Activated T-cell treated with anti-CD3 and anti-CD28 coated beads, Interleukin-2, amount 50 U/mL, for 1 hour (primary cell): ENCODE results near the gene GGN.
"Not testable (repeated sequence)": the region's sequence is repeated elsewhere in the genome, so short reads cannot be mapped to it uniquely, and the experiment has no call there.

ENCODE experiments used
- DNase-seq: peaks from one replicate; pipeline ENCODE4 v3.0.0-alpha.2; 2020

Gene GGN

DNA sequence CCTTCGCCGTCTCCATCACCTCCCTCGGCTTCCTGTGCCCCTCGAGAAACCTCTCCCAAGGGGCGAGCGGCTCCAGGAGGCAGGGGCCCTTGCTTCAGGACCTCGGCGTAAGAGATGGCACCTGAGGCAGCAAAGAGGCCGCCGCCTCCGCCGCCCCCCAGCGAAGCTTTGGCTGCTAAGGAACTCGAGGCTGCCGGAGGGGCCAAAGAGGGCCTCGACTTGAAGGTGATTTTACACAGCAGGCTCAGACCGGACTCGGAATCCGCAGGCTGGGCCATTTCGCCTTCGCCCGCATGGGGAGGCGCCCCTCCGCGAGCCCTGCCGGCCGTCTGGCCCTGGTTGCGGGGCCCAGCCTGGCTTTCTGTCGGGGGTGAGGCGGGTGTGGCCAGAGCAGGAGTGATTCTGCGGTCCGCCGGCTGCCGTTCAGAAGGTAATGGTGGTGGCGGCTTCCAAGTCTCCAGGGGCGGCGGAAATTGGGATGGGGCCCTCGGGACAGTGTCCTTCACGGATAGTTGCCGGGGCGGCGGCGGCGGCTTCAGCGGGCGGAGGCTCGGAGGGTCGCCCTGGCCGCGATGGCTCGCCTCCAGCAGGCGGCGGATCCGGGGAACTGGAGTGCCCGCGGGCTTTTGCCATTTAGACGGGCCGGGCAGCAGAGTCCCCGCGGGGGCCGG, 1.4 kb downstream of the GGN start:
- no peak for DNase-seq

DNA sequence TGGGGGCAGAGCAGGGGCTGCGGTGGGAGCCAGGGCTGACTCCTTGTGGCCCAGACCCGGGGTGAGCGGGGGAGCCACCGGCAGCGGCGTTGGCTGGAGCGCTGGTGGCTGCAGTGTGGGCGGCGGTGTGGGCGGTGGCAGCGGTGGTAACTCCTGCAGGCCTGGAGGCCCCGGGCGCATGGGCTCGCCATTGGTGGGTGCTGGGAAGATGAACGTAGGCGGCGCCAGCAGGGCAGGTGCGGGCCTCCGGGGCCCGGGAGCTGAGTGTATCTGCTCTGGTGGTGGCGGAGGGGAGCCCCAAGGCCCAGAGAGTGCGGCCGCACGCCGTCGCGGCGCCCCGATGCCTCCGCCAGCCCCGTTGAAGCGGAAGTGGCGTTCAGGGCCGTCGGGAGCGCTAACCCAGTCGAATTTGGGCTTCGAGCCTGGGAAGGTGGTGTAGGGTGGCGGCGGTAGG, 2.0 kb downstream of the GGN start:
- no peak for DNase-seq

GRCh38 chr19:38385057-38385803, 2.6 kb downstream of the GGN start:
- DNase-seq = no peak

DNA sequence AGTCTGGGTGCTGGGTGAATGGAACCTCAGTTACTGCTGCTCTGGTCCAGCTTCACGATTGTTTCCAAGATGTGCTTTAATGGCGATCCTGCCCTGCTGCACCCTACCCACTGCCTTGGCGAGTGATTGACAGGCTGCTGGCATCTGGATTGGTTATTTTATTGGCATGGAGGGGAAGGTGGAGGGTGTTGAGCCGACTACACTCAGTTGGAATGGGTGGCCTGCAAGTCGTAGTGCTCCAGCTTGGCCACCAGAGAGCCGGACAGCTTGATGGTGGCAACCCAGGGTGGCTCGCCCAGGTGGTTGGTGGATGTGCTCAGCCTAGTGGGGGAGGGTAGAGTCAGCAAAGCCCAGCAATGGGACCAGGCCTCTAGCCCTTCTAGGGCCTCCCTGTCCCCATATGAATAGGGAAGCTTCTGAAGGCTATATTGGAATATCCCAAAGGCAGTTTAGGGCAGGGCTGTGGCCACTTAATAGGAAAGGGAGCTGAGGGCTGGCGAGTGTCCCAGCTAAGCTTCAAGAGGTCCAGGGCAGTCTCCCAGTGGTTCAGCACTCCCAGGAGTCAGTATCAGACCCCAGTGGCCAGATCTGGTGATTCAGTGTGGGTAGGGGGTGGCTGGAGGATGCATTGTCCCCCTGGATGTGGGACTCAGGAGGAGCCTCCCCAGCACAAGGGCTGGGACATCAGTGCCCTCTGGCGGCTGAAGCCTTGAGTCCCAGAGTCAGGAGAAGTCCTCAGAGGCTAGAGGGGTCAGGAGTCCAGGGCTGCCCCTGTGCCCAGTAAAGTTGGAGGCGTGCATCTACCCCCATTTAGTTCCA, 3.4 kb downstream of the GGN start:
- DNase-seq = no peak

GRCh38 chr19:38383743-38384142, 4.1 kb downstream of the GGN start:
- no peak for DNase-seq

DNA sequence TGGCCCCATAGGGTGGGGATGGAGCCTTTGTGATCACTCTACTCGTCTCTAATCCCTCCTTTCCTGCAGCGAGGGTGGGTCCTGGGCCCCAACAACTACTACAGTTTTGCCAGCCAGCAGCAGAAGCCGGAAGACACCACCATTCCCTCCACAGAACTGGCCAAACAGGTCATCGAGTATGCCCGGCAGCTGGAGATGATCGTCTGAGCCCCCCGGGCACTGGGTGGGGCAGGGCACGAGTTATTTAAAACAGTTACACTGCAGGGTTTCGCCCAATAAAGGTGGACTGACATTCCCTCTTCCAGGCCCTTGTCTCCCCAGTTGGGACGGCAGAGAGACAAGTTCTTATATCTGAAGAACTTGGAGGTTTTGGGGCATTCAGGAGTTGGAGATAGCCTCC, 4.7 kb downstream of the GGN start:
- DNase-seq = no peak

- no peak for DNase-seq
Measured at GRCh38 chr19:38381138-38381537, 6.7 kb downstream of the GGN start.

DNA sequence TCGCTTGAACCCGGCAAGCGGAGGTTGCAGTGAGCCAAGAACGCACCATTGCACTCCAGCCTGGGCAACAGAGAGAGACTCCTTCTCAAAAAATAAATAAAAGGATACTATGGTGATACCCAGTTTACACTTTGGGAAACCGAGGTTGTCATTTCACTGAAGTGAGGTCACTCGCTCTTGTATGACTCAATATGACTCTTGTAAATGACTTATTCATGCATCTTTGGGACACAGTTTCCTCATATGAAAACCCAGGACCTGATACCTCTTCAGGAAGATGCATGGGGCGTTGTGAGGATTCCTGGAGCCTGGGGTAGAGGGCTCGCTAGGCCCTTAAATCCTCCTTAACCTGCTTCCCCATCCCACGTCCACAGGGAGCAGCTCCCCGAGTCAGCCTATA, 9.0 kb downstream of the GGN start:
- DNase-seq = no peak

- no peak for DNase-seq
Measured at GRCh38 chr19:38377052-38377451, 10.8 kb downstream of the GGN start.

DNA sequence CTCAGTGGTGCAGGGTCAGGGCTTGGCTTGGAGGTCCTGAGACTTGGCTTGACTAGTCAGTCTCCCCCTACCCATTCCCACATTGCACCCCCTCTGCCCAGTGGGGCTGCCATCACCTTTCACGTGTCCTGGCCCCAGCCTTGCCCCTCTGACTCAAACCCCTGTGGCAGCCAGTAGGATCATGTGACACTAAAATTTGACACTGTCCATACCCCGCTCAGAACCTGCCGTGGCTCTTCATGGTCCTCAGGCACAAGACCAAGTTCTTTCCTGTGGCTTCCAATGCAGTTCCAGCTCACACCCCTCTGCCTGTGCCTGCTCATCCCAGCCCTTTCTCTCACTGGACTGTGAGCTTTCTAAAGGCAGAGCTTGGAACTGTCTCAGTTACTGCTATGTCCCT, 11.3 kb downstream of the GGN start:
- DNase-seq = no peak

DNA sequence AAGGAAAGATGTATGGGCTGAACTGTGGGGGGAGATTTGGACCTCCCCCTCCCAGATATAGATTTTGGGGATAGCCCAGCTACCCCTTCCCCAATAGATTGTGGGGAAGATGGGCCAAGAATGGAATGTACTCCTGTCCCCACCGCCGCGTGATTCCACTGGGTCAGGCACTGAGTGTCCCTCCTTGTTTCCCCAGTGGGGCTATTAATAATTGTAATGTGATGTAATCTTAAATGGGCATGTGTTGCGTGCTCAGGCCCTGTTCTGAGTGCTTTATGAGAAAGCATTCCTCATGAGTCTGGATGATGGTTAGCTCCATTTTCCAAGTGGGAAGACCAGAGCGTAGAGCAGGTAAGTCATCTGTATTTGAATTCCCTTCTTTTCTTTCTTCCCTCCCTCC, 12.1 kb downstream of the GGN start:
- DNase-seq = no peak

- DNase-seq = no peak
Measured at GRCh38 chr19:38375098-38375493, 12.7 kb downstream of the GGN start.

DNA sequence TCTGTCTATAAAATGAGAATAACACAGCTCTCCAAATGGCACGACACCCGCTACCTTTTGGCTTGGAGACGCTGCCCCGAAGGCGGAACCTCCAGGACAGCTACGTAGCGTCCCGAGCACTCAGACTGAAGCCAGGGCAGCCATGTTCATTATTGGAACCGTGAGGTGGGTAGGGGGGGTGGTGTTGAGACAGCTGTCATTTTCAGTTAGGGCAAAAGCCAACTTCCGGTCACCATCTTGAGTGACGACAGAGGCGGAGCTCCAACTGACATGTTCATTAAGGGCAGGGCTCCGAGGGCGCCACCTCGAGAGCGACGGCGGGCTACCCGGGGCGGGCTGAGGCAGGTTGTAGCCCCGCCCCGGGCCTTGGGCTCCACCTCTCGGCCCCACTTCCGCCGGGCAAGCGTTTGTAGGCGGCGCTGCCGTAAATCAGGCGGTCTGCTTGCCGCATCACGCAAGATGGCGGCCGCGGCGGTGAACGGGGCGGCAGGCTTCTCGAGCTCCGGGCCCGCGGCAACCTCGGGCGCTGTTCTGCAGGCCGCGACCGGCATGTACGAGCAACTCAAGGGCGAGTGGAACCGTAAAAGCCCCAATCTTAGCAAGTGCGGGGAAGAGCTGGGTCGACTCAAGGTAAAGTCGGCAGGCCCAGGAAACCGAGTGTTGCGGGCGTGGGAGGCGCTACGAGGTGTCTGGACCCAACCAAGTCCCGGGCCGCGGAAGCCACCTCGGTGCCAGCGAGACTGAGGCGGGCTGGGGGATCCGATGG, 13.3 kb downstream of the GGN start, which contains the start of gene PSMD8:
Gene PSMD8 (plus strand): TSS at position 240 of the 766 bp plus-strand sequence. CDS start 31 bp downstream, at position 271.
- peak; percentile 98 for DNase-seq

DNA sequence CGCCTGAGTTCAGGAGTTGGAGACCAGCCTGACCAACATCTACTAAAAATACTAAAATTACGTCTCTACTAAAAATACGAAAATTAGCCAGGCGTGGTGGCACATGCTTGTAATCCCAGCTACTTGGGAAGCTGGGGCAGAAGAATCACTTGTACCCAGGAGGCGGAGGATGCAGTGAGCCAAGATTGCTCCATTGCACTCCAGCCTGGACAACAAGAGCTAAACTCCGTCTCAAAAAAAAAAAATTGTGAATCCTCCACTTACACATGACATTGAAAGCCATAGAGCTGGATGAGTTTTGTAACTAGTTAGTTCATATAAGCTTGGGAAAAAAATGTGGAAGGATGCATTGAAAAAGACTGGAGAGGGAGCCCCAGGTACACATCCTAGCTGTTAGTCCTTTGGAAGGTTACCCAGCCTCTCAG, 13.9 kb downstream of the GGN start:
- DNase-seq = no peak

DNA sequence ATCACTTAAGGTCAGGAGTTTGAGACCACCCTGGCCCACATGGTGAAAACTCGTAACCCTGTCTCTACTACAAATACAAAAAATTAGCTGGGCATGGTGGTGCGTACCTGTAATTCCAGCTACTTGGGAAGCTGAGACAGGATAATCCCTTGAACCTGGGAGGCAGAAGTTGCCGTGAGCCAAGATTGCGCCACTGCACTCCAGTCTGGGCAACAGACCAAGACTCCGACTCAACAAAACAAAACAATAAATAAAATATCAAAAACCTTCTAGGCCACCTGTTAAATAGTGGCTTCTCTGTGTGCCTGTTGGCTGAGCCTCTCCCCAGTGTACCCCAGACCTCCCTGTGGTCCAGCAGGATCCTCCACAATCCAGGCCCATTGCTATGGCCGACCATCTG, 16.8 kb downstream of the GGN start:
- no peak for DNase-seq

DNA sequence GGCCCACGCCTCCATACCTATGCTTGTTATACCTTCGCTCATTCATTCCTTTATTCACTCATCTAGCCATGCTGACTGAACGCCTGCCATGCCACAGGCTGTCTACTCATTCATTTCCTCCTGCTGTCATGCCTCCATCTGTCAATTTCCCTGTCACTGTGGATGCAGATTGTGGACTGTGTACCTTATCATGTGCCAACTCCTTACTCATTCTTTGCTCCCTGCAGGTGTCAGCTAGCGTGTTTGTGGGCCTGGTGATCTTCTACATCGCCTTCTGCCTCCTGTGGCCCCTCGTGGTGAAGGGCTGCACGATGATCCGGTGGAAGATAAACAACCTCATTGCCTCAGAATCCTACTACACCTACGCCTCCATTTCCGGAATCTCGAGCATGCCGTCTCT, 17.5 kb downstream of the GGN start:
- no peak for DNase-seq

GRCh38 chr19:38369584-38369983, 18.2 kb downstream of the GGN start:
- no peak for DNase-seq

DNA sequence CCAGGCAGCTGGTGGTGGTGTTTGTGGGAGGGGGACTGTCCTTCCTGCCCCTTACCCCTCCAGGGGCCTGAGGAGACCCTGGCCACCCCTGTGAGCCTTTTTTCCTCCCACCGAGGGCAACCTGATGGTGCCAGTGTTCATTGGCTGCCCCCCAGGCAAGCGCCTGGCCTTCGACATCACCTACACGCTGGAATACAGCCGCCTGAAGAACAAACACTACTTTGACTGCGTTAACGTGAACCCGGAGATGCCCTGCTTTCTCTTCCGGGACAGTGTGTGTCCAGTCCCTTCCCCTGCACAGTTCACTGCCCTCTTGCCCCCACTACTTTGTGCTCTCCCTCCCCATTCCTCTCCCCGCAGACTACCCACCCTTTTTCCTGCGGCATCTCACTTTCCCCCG, 20.8 kb downstream of the GGN start:
- no peak for DNase-seq

DNA sequence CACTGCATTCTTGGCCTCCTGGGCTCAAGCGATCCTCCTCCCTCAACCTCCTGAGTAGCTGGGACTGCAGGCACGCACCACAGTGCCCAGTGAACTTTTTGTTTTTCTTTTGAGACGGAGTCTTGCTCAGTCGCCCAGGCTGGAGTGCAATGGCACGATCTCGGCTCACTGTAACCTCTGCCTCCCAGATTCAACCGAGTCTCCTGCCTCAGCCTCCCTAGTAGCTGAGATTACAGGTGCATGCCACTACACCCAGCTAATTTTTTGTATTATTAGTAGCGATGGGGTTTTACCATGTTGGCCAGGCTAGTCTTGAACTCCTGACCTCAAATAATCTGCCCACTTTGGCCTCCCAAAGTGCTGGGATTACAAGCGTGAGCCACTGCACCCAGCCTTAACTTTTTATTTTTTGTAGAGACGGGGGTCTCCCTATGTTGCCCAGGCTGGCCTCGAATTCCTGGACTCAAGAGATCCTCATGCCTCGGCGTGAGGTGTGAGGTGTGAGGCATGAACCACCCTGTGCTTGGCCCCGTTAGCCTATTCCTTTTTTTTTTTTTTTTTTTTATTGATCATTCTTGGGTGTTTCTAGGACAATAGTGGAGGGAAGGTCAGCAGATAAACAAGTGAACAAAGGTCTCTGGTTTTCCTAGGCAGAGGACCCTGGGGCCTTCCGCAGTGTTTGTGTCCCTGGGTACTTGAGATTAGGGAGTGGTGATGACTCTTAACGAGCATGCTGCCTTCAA, 24.7 kb downstream of the GGN start:
- DNase-seq = not testable (repeated sequence)

DNA sequence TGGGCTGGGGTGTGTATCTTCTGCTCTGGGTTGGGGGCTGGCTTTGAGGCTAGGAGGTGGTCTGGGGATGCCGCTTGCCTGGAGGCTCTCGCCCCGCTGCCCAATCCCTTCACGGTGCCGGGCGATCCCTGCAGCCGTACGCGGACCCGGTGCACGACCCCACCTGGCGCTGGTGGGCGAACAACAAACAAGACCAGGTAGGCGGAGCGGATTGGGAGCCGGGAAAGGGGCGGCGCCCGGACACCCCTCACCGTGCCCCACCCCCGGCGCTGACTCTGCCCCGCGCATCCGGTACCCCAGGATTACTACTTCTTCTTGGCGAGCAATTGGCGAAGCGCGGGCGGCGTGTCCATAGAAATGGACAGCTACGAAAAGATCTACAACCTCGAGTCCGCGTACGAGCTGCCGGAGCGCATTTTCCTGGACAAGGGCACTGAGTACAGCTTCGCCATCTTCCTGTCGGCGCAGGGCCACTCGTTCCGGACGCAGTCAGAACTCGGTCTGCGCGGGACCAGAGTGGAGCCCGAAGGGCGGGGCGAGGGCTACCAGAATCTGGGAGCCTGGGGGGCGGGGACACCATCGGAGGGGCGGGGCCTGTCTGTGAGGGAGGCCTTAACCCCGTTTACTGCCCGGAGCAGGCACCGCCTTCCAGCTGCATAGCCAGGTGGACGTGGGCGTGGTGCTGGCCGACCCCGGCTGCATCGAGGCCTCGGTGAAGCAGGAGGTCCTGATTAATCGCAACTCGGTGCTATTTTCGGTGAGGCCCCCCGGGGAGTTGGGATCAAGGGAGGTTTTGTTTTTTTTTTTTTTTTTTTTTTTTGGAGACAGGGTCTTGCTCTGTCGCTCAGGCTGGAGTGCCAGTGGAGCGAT, 25.5 kb downstream of the GGN start:
- peak; percentile 69 for DNase-seq

DNA sequence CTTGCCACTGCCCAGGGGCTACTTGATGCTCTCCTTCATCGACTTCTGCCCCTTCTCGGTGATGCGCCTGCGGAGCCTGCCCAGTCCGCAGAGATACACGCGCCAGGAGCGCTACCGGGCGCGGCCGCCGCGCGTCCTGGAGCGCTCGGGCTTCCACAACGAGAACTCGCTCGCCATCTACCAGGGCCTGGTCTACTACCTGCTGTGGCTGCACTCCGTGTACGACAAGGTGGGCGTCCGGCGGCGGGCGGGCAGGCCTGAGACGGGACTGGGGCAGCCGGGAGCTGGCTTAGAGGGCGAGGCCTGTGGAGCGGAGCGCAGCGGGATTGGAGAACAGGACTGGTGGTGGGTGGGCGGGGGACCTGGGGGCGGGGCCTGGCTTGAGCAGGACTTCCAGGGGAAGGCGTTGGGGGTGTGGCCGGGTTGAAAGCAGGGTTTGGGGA, 26.2 kb downstream of the GGN start:
- peak; percentile 58 for DNase-seq
